Measurements from ENCODE around the gene ITLN1. TPM values are rescaled to one million over a fixed set of nuclear protein-coding genes. Genes with fewer than 3 reads are reported as not detected.

Gene ITLN1
- total and polyA plus RNA-seq, 10 donors = 0.52 to 3.6 (median 1.7) TPM

GRCh38 chr1:160859166-160859565, 25.8 kb downstream of the ITLN1 start:
- peak overlapping the region in 4 of 8 donors; percentile 37 to 87 (median 48) for H3K27ac ChIP-seq
- no peaks in the 10 kb centered on the region for H3K9me3 ChIP-seq
- peak overlapping the region in 1 of 8 donors; percentile 30 for H3K4me3 ChIP-seq
- H3K4me1 ChIP-seq = peaks cover 0 to 99% (median 36%) of the 10 kb centered on the region in 6 donors
- DNase-seq = no peak
- peaks cover 0 to 9% (median 0%) of the 10 kb centered on the region in 7 donors for H3K27me3 ChIP-seq (replicated peaks in 1 of 7)
- intact Hi-C loops (cut with DNase I; ENCODE audit: low total_unique reads) = no loop called here
- 56 to 90% (median 72%) methylated on average over 5 of the region's 5 CpGs for WGBS, 5 donors
- TF ChIP-seq CTCF (IDR thresholded peaks at IDR 0.05 in 8 of 11, conservative IDR thresholded peaks at IDR 0.05 in 3 of 11) (no peak), POLR2AphosphoS5 (IDR thresholded peaks at IDR 0.05) (no peak), POLR2A (IDR thresholded peaks at IDR 0.05) (no peak)
- no peaks in the 10 kb centered on the region for H3K36me3 ChIP-seq

- TF ChIP-seq POLR2AphosphoS5 (IDR thresholded peaks at IDR 0.05) = no peak
- TF ChIP-seq CTCF (IDR thresholded peaks at IDR 0.05 in 8 of 11, conservative IDR thresholded peaks at IDR 0.05 in 3 of 11) = no peak
- no peak for TF ChIP-seq POLR2A (IDR thresholded peaks at IDR 0.05)
- Histone ChIP-seq H3K27me3 (replicated peaks in 1 of 7) (peaks cover 0 to 9% (median 0%) of the 10 kb centered on the region in 7 donors), H3K27ac (peak overlapping the region in 4 of 8 donors; percentile 37 to 87 (median 48)), H3K36me3 (no peaks in the 10 kb centered on the region), H3K4me1 (peaks cover 0 to 99% (median 33%) of the 10 kb centered on the region in 6 donors), H3K4me3 (peak overlapping the region in 1 of 8 donors; percentile 30), H3K9me3 (no peaks in the 10 kb centered on the region)
- intact Hi-C loops (cut with DNase I; ENCODE audit: low total_unique reads) = no loop called here
- WGBS, 5 donors = 47 to 76% (median 52%) methylated on average over 3 of the region's 3 CpGs
- no peak for DNase-seq
Observed at GRCh38 chr1:160858507-160858906, 26.5 kb downstream of the ITLN1 start.

GRCh38 chr1:160858097-160858496, 26.9 kb downstream of the ITLN1 start:
- TF ChIP-seq POLR2A (IDR thresholded peaks at IDR 0.05) = no peak
- TF ChIP-seq CTCF (IDR thresholded peaks at IDR 0.05 in 8 of 11, conservative IDR thresholded peaks at IDR 0.05 in 3 of 11) = no peak
- TF ChIP-seq POLR2AphosphoS5 (IDR thresholded peaks at IDR 0.05) = no peak
- 26 to 48% (median 39%) methylated on average over 4 of the region's 4 CpGs for WGBS, 5 donors
- intact Hi-C loops (cut with DNase I; ENCODE audit: low total_unique reads) = no loop called here

GRCh38 chr1:160855181-160855981, 29.6 kb downstream of the ITLN1 start:
- intact Hi-C loops (cut with DNase I; ENCODE audit: low total_unique reads) = no loop called here
- TF ChIP-seq CTCF (IDR thresholded peaks at IDR 0.05 in 8 of 11, conservative IDR thresholded peaks at IDR 0.05 in 3 of 11) = no peak
- no peak for TF ChIP-seq POLR2A (IDR thresholded peaks at IDR 0.05)
- TF ChIP-seq POLR2AphosphoS5 (IDR thresholded peaks at IDR 0.05) = no peak
- peak overlapping the region in 1 of 8 donors; percentile 33 for H3K4me3 ChIP-seq
- H3K4me1 ChIP-seq = peaks cover 0 to 69% (median 11%) of the 10 kb centered on the region in 6 donors
- H3K27me3 ChIP-seq (replicated peaks in 1 of 7) = no peaks in the 10 kb centered on the region
- DNase-seq = no peak
- no peaks in the 10 kb centered on the region for H3K36me3 ChIP-seq
- peak overlapping the region in 5 of 8 donors; percentile 5 to 77 (median 68) for H3K27ac ChIP-seq
- H3K9me3 ChIP-seq = peaks cover 0 to 5% (median 0%) of the 10 kb centered on the region in 8 donors
- WGBS, 5 donors = 29 to 45% (median 37%) methylated on average over 9 of the region's 9 CpGs

More at GRCh38 chr1:160858097-160858496, 26.9 kb downstream of the ITLN1 start:
- Histone ChIP-seq H3K27me3 (replicated peaks in 1 of 7) (peaks cover 0 to 9% (median 0%) of the 10 kb centered on the region in 7 donors), H3K9me3 (peaks cover 0 to under 1% (median 0%) of the 10 kb centered on the region in 8 donors), H3K4me3 (peak overlapping the region in 1 of 8 donors; percentile 30), H3K36me3 (no peaks in the 10 kb centered on the region), H3K27ac (peak overlapping the region in 4 of 8 donors; percentile 37 to 87 (median 48)), H3K4me1 (peaks cover 0 to 95% (median 29%) of the 10 kb centered on the region in 6 donors)
- no peak for DNase-seq
